ENCODE results near the gene DCBLD2.

- TF ChIP-seq FOXP1 (CRISPR knock-in tag; IDR thresholded peaks at IDR 0.05) (no peak), SMARCC2 (IDR thresholded peaks at IDR 0.05; ENCODE audit: low read depth) (no peak), EZH2 (IDR thresholded peaks at IDR 0.05; ENCODE audit: borderline replicate concordance, low read depth, low read length) (no peak), CBX2 (IDR thresholded peaks at IDR 0.05; ENCODE audit: insufficient read depth, low read length, poor library complexity, severe bottlenecking) (no peak), E2F1 (CRISPR knock-in tag; IDR thresholded peaks at IDR 0.05) (no peak), STAT6 (CRISPR knock-in tag; IDR thresholded peaks at IDR 0.05) (no peak), ASH1L (IDR thresholded peaks at IDR 0.05; ENCODE audit: borderline replicate concordance, low read depth, partially characterized antibody) (no peak), MTF1 (CRISPR knock-in tag; IDR thresholded peaks at IDR 0.05; ENCODE audit: borderline replicate concordance) (no peak), TBL1XR1 (IDR thresholded peaks at IDR 0.05; ENCODE audit: low read length in 2 of 2) (no peak), ZNF592 (IDR thresholded peaks at IDR 0.05) (no peak), POLR2A (conservative IDR thresholded peaks at IDR 0.05) (no peak), ZNF384 (IDR thresholded peaks at IDR 0.05; ENCODE audit: low read depth, low read length) (no peak), CTCF (IDR thresholded peaks at IDR 0.05 in 2 of 3, conservative IDR thresholded peaks at IDR 0.05 in 1 of 3; ENCODE audit: insufficient read depth in 2 of 3, low read depth in 1 of 3, low read length in 3 of 3) (no peak)
- TF ChIP-seq, protein P1, sequence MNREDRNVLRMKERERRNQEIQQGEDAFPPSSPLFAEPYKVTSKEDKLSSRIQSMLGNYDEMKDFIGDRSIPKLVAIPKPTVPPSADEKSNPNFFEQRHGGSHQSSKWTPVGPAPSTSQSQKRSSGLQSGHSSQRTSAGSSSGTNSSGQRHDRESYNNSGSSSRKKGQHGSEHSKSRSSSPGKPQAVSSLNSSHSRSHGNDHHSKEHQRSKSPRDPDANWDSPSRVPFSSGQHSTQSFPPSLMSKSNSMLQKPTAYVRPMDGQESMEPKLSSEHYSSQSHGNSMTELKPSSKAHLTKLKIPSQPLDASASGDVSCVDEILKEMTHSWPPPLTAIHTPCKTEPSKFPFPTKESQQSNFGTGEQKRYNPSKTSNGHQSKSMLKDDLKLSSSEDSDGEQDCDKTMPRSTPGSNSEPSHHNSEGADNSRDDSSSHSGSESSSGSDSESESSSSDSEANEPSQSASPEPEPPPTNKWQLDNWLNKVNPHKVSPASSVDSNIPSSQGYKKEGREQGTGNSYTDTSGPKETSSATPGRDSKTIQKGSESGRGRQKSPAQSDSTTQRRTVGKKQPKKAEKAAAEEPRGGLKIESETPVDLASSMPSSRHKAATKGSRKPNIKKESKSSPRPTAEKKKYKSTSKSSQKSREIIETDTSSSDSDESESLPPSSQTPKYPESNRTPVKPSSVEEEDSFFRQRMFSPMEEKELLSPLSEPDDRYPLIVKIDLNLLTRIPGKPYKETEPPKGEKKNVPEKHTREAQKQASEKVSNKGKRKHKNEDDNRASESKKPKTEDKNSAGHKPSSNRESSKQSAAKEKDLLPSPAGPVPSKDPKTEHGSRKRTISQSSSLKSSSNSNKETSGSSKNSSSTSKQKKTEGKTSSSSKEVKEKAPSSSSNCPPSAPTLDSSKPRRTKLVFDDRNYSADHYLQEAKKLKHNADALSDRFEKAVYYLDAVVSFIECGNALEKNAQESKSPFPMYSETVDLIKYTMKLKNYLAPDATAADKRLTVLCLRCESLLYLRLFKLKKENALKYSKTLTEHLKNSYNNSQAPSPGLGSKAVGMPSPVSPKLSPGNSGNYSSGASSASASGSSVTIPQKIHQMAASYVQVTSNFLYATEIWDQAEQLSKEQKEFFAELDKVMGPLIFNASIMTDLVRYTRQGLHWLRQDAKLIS (CRISPR knock-in tag; IDR thresholded peaks at IDR 0.05): no peak
Observed at GRCh38 chr3:98821063-98821462, 80.4 kb downstream of the DCBLD2 start.
